K562 (cell line): Measurements from ENCODE around the gene OR2V1.
"Not testable (repeated sequence)": the region's sequence is repeated elsewhere in the genome, so short reads cannot be mapped to it uniquely, and the experiment has no call there.

Experiments used
- EGR1 ChIP-seq: fragments of 450-650 bp; conservative IDR thresholded peaks from 2 replicates; pipeline ENCODE4 v1.6.1; 2017; ENCODE audit warnings: mild to moderate bottlenecking
- NEUROD1 ChIP-seq: fragments of 150-350 bp; IDR thresholded peaks from 2 replicates; pipeline ENCODE4 v1.6.1; 2014; ENCODE audit warnings: borderline replicate concordance, low read length, low read depth; ENCODE audit not compliant: partially characterized antibody
- SP2 ChIP-seq: IDR thresholded peaks from 2 replicates; pipeline ENCODE4 v1.6.1; 2011; ENCODE audit warnings: mild to moderate bottlenecking, low read depth, low read length, moderate library complexity; ENCODE audit not compliant: poor library complexity, severe bottlenecking; ENCODE audit errors: extremely low read depth
- TARDBP ChIP-seq: fragments of 450-650 bp; IDR thresholded peaks from 2 replicates; pipeline ENCODE4 v1.6.1; 2016

GRCh38 chr5:181101030-181101641 is 29.8 kb downstream of the OR2V1 start:
- TF ChIP-seq TARDBP, NEUROD1, SP2, EGR1: not testable (repeated sequence)
